Hepatic stellate cell (primary cell): ENCODE measurements around the gene OR4S2.

Experiments
- DNase-seq: peaks from one replicate; pipeline ENCODE4 v3.0.0; 2011; ENCODE audit warnings: low spot score

The OR4S2 gene, protein sequence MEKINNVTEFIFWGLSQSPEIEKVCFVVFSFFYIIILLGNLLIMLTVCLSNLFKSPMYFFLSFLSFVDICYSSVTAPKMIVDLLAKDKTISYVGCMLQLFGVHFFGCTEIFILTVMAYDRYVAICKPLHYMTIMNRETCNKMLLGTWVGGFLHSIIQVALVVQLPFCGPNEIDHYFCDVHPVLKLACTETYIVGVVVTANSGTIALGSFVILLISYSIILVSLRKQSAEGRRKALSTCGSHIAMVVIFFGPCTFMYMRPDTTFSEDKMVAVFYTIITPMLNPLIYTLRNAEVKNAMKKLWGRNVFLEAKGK

DNA sequence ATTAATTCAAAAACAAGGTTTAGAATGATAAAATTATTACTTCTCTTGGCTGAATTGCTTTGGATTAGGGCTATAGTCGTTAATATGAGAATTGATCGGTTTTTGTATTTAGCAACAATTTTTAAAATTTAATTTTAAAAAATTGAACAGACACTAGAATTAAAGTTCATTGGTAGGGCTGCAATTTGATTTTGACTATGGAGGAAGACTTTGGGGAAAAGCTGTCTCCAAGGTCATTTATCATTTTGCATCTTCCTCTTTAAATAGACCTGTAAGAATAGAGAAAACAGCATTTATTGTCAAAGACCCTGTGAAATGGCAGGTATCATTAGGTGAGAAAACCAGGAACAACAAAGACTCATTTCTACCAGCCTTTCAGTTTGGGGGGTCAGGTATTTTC is at the start of gene OR4S2:
Gene OR4S2, plus strand, starts transcription at position 301 of the 400 bp plus-strand sequence. CDS start 2,577 bp downstream, outside the sequence.
- DNase-seq: no peak

DNA sequence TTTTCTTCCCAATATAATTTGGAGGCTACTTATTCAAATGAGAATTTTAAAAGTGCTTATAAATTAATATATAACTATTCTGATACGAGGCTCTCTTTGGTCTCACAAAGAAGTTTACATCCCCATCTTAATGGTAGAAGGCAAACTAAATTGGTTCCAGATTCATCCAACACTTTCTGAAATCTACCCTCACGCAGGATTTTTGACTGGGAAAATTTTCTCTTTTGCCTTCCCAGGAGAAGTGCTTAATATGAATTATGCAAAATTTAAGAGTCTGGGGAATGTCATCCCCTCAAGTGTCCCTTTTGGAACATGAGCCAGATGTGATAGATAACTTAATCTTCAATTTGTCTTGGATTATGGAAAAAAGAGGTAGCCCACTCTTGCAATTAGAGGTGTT is 40.6 kb upstream of the OR4S2 start, which contains the start of gene OR4C11:
Gene OR4C11, minus strand, starts transcription at position 101 of the 400 bp plus-strand sequence. CDS start 3,272 bp downstream, outside the sequence.
- DNase-seq: no peak

DNA sequence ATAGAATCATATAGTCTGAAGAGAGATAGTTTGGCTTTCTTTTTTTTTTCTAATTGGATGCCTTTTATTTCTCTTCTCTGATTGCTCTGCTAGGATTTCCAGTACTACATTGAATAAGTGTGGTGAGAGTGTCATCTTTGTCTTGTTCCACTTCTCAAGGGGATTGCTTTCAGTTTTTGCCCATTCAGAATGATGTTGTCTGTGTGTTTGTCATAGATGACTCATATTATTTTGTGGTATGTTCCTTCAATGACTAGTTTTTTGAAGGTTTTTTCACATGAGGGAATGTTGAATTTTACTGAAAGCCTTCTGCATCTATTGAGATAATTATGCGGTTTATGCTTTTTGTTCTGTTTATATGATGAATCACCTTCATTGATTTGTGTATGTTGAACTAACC is 23.6 kb upstream of the OR4S2 start:
- no peak for DNase-seq

DNA sequence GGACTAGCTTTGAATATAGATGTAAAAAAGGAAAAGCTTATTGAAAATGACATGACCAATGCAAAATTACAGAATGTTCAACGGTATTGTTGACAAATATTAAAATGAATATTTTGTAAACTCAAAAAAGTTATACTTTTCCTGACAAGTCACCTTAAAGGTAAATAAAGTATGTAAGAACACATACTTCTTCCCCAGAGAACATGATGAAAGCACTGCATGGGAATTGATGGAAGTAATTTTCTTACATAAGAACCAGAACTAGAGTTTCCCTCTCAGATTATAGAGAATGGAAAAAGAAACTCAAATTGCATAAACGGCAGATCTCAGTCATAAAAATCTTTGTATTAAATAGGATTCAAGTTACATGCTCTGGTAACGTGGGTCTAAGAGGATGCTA is 13.3 kb upstream of the OR4S2 start, which contains the start of gene OR4P4:
Gene OR4P4, plus strand, starts transcription at position 301 of the 400 bp plus-strand sequence.
- DNase-seq: no peak

DNA sequence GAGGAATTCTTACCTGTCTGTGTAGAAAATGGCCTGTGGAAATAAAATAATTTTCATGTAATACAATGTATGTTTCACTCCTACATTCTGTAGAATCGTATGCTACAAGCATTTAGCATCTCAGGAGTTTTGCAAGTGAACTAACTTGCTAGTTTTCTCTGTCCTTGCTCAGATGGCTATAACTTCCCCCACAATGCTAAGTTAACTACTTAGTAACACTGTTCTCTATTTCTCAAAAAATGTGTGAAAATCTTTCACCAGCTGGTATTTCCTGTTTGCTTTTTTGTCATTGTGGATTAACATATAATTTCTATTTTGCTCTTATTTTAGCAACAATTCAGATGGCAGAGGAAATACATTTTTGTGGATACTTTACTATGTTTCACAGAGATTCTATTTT is 4.4 kb downstream of the OR4S2 start:
- no peak for DNase-seq

DNA sequence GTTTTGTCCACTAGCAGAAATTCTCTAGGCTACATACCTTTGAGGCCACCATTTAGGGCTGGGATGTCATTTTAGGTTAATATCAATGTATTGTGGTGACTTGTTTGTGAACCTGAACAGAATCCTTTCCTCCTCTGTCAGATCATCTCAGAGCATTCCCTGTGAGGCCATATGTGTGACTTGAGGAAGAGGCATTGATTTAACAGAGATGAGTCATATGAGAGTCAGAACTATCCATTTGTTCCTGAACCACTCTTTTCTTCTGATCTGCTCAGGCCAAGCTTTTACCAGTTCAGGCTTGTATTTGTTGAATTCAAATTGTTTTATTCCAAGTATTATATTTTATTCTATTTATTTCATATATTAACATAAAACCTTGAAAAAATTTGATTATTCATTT is 7.0 kb downstream of the OR4S2 start:
- DNase-seq: no peak

DNA sequence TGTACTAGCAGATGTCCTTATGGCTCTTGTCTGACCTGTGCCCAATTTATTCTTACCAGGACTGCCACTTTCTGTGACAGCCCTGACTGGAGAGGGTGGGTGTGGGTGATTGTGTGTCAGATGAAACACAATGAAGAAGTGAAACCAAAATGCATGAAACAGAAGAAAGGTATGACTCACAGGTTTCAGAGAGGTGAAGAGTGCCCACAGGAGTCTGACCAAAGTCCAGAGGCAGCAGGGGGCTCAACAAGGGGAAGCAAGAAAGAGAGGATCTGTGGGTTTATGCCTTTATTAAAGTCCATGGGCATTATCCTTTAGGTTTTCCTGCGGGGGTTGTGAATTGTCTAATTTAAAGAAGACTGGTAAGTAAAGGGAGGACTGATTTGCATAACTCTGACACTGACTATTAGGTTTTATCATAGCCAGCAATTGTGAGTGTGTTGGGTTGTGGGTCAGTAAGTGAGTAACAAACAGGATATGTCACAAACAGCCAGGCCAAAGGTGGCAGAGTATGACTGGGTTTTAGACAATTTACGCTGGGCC is 10.0 kb downstream of the OR4S2 start:
- no peak for DNase-seq

DNA sequence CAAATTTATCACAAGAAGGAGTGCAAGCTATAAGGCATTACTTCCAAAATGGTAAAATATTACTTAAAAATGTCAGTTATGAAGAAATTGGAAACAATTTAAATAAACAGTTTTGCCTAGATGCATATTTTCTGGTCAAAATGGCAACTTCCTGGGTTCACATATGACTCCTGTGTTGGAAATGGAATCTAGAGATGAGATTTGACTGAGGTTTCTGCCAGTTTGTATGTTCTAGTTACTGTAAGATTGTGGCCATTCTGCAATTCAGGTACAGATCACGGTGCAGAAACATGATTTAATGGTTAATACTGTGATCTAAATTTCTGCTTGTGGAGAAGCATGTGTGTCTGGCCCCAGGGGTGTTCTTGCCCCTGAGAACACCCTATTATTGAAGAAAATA is 10.5 kb downstream of the OR4S2 start:
- DNase-seq: no peak

DNA sequence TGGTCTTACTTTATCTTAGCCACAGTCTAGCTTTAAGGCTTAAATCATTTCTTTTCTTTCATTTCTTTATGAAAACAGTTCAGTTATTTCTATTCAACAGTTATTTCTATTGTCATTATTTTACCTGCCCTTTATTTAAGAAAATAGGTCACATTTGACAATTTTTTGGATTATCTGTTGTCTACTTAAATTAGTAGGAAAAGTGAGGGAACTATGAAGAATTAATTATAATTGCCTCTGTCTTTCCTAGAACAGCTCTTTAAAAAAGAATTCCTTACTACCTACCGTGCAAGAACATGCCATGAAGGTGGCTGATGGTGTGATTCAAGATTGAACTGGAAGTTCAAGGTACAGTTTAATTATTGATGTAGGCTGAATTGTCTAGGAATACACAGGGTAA is 13.8 kb downstream of the OR4S2 start, which contains the start of gene OR4C6:
Gene OR4C6, plus strand, starts transcription at position 301 of the 400 bp plus-strand sequence. CDS start 2,966 bp downstream, outside the sequence.
- DNase-seq: no peak

DNA sequence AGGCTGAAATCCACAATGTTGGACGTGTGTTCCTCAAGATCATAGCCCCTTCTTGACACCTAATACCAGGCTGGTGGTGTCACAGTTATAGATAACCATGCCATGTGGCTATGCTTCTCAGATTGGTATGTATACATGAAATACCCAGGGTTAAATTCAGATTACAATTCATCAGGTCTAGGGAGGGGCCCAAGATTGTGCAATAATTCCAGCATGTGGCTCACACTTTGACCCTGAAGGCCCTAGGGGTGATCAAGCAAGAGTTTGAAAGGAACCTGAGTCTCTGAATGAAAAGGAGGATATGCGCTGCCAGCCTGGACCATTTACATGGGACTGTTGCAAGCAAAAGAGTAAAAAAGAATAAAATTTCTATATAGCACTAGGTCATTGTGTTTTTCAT is 21.2 kb downstream of the OR4S2 start:
- no peak for DNase-seq

DNA sequence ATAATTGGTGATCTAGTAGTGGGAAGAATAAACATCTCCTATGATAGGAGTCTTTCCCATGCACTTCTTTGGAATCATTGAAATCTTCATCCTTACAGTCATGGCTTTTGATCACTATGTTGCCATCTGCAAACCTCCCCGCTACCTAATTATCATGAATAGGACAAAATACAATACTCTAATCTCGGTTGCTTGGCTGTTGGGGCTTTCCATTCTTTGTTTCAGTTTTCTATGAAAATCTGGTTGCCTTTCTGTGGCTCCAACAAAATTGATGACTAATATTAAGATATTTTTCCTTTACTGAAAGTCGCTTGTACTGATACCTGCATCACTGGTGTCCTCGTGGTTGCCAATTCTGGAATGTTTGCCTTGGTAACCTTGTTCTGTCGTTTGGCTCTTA is 25.7 kb downstream of the OR4S2 start:
- no peak for DNase-seq

DNA sequence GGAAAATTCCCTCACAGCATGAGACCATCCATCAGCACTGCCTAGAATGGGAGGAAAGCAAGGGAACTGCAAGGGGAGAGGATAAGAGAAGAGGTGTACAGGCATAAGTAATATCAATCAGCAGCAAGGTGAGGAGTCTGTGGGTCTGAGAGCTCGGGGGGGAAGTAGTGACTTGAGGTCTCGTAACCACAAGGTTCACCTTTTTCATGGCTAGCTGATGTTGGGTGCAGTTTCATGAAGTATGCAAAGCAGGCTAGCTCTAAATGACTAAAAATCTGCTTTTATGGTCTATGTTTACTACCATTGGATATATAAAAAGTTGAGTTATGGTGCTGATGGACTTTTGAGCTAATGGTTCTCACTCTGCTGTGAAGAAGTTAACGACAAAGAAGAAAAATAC is 49.7 kb downstream of the OR4S2 start:
- no peak for DNase-seq

DNA sequence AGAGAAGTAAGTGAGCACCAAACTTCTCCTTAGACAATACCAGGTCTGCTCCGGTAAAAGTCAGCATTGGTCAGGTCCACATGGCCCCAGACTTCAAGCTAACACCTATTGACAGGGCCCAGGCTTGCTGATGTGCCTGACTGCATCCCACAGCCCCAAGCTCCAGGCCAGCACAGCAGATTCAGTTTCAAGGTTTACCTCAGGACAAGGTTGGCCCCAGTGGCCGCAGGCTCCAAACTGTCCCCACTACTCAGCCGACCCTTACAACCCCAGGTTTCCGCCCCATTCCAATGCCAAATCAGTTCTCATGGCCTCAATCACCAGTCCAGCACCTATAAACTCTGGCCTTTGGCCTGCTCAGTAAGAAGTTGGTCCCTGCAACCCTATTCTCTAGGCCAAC is 53.3 kb downstream of the OR4S2 start:
- DNase-seq: no peak
